ENCODE measurements around the gene SOX8. TPM values are rescaled to one million over a fixed set of nuclear protein-coding genes. Genes with fewer than 3 reads are reported as not detected.

The SOX8 gene
- polyA plus RNA-seq, 1 donor from 2014 or later = 3.9 TPM

GRCh38 chr16:977081-977701 lies 4.4 kb upstream of the SOX8 start:
- Histone ChIP-seq H3K27ac (ENCODE audit: low read length) (no peak overlapping the region), H3K27me3 (ENCODE audit: insufficient read depth, low read depth, low read length) (peaks cover 20% of the 10 kb centered on the region), H3K9me3 (ENCODE audit: low read length) (no peaks in the 10 kb centered on the region), H3K4me2 (ENCODE audit: low read length) (no peak overlapping the region), H3K79me2 (replicated peaks; ENCODE audit: insufficient read depth, low read length) (no peaks in the 10 kb centered on the region), H3F3A (ENCODE audit: insufficient read depth, low read length, poor library complexity, severe bottlenecking) (no peaks in the 10 kb centered on the region), H2AFZ (ENCODE audit: low read depth, low read length) (no peak overlapping the region), H3K9ac (ENCODE audit: low read length) (no peak overlapping the region), H4K20me1 (ENCODE audit: insufficient read depth) (no peaks in the 10 kb centered on the region), H3K4me3 (ENCODE audit: low read length) (no peak overlapping the region), H3K36me3 (ENCODE audit: insufficient read depth, low read length) (no peaks in the 10 kb centered on the region), H3K9me2 (ENCODE audit: insufficient read depth, low read length) (no peaks in the 10 kb centered on the region)
- TF ChIP-seq, protein P1, sequence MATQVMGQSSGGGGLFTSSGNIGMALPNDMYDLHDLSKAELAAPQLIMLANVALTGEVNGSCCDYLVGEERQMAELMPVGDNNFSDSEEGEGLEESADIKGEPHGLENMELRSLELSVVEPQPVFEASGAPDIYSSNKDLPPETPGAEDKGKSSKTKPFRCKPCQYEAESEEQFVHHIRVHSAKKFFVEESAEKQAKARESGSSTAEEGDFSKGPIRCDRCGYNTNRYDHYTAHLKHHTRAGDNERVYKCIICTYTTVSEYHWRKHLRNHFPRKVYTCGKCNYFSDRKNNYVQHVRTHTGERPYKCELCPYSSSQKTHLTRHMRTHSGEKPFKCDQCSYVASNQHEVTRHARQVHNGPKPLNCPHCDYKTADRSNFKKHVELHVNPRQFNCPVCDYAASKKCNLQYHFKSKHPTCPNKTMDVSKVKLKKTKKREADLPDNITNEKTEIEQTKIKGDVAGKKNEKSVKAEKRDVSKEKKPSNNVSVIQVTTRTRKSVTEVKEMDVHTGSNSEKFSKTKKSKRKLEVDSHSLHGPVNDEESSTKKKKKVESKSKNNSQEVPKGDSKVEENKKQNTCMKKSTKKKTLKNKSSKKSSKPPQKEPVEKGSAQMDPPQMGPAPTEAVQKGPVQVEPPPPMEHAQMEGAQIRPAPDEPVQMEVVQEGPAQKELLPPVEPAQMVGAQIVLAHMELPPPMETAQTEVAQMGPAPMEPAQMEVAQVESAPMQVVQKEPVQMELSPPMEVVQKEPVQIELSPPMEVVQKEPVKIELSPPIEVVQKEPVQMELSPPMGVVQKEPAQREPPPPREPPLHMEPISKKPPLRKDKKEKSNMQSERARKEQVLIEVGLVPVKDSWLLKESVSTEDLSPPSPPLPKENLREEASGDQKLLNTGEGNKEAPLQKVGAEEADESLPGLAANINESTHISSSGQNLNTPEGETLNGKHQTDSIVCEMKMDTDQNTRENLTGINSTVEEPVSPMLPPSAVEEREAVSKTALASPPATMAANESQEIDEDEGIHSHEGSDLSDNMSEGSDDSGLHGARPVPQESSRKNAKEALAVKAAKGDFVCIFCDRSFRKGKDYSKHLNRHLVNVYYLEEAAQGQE (IDR thresholded peaks at IDR 0.05; ENCODE audit: borderline replicate concordance) = no peak
- TF ChIP-seq RAD21 (conservative IDR thresholded peaks at IDR 0.05) (no peak), POLR2AphosphoS5 (IDR thresholded peaks at IDR 0.05) (no peak), EP300 (conservative IDR thresholded peaks at IDR 0.05; ENCODE audit: poor library complexity, severe bottlenecking) (no peak), SMC3 (conservative IDR thresholded peaks at IDR 0.05; ENCODE audit: poor library complexity) (no peak), TAF1 (IDR thresholded peaks at IDR 0.05; ENCODE audit: low read depth) (no peak), EZH2 (IDR thresholded peaks at IDR 0.05; ENCODE audit: borderline replicate concordance, insufficient read depth, low read length, poor library complexity, severe bottlenecking) (no peak), MXI1 (conservative IDR thresholded peaks at IDR 0.05; ENCODE audit: poor library complexity, severe bottlenecking) (no peak)
- TF ChIP-seq, protein P2, sequence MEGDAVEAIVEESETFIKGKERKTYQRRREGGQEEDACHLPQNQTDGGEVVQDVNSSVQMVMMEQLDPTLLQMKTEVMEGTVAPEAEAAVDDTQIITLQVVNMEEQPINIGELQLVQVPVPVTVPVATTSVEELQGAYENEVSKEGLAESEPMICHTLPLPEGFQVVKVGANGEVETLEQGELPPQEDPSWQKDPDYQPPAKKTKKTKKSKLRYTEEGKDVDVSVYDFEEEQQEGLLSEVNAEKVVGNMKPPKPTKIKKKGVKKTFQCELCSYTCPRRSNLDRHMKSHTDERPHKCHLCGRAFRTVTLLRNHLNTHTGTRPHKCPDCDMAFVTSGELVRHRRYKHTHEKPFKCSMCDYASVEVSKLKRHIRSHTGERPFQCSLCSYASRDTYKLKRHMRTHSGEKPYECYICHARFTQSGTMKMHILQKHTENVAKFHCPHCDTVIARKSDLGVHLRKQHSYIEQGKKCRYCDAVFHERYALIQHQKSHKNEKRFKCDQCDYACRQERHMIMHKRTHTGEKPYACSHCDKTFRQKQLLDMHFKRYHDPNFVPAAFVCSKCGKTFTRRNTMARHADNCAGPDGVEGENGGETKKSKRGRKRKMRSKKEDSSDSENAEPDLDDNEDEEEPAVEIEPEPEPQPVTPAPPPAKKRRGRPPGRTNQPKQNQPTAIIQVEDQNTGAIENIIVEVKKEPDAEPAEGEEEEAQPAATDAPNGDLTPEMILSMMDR (IDR thresholded peaks at IDR 0.05; ENCODE audit: poor library complexity, severe bottlenecking) = no peak

GRCh38 chr16:977896-978295 lies 3.7 kb upstream of the SOX8 start:
- H3K9me2 ChIP-seq (ENCODE audit: insufficient read depth, low read length) = no peaks in the 10 kb centered on the region
- no peak overlapping the region for H3K9ac ChIP-seq (ENCODE audit: low read length)
- H3K36me3 ChIP-seq (ENCODE audit: insufficient read depth, low read length) = no peaks in the 10 kb centered on the region
- TF ChIP-seq SMC3 (conservative IDR thresholded peaks at IDR 0.05; ENCODE audit: poor library complexity) (no peak), MXI1 (conservative IDR thresholded peaks at IDR 0.05; ENCODE audit: poor library complexity, severe bottlenecking) (no peak), POLR2AphosphoS5 (IDR thresholded peaks at IDR 0.05) (no peak), EP300 (conservative IDR thresholded peaks at IDR 0.05; ENCODE audit: poor library complexity, severe bottlenecking) (no peak), RAD21 (conservative IDR thresholded peaks at IDR 0.05) (no peak), TAF1 (IDR thresholded peaks at IDR 0.05; ENCODE audit: low read depth) (no peak), EZH2 (IDR thresholded peaks at IDR 0.05; ENCODE audit: borderline replicate concordance, insufficient read depth, low read length, poor library complexity, severe bottlenecking) (no peak)
- TF ChIP-seq, protein P2 (IDR thresholded peaks at IDR 0.05; ENCODE audit: poor library complexity, severe bottlenecking) = no peak
- TF ChIP-seq, protein P1 (IDR thresholded peaks at IDR 0.05; ENCODE audit: borderline replicate concordance) = no peak
- no peak overlapping the region for H3K4me2 ChIP-seq (ENCODE audit: low read length)
- H3K79me2 ChIP-seq (replicated peaks; ENCODE audit: insufficient read depth, low read length) = no peaks in the 10 kb centered on the region
- H3K27ac ChIP-seq (ENCODE audit: low read length) = no peak overlapping the region
- H3K27me3 ChIP-seq (ENCODE audit: insufficient read depth, low read depth, low read length) = peaks cover 27% of the 10 kb centered on the region
- no peaks in the 10 kb centered on the region for H4K20me1 ChIP-seq (ENCODE audit: insufficient read depth)
- H2AFZ ChIP-seq (ENCODE audit: low read depth, low read length) = no peak overlapping the region
- H3F3A ChIP-seq (ENCODE audit: insufficient read depth, low read length, poor library complexity, severe bottlenecking) = no peaks in the 10 kb centered on the region
- H3K4me3 ChIP-seq (ENCODE audit: low read length) = no peak overlapping the region
- H3K9me3 ChIP-seq (ENCODE audit: low read length) = no peaks in the 10 kb centered on the region

All from neural cell (in vitro differentiated cells).